Erythroblast (primary cell): Measurements from ENCODE around the gene PALLD.

Source experiments
- DNase-seq, 2 experiments: peaks; one replicate each; lab custom pipeline; 2025; lab: John Stamatoyannopoulos, UW
- GATA1 ChIP-seq: IDR thresholded peaks from 2 replicates; pipeline ENCODE4 v1.6.1; 2011; ENCODE audit warnings: low read depth, mild to moderate bottlenecking, control low read depth, low read length, moderate library complexity
- POLR2A ChIP-seq: IDR thresholded peaks from 2 replicates; pipeline ENCODE4 v1.6.1; 2011; ENCODE audit warnings: mild to moderate bottlenecking, low read length

The PALLD gene

GRCh38 chr4:168484626-168485025, 12.2 kb upstream of the PALLD start:
- no peak for TF ChIP-seq POLR2A
- no peak for TF ChIP-seq GATA1
- DNase-seq = no peak

DNA sequence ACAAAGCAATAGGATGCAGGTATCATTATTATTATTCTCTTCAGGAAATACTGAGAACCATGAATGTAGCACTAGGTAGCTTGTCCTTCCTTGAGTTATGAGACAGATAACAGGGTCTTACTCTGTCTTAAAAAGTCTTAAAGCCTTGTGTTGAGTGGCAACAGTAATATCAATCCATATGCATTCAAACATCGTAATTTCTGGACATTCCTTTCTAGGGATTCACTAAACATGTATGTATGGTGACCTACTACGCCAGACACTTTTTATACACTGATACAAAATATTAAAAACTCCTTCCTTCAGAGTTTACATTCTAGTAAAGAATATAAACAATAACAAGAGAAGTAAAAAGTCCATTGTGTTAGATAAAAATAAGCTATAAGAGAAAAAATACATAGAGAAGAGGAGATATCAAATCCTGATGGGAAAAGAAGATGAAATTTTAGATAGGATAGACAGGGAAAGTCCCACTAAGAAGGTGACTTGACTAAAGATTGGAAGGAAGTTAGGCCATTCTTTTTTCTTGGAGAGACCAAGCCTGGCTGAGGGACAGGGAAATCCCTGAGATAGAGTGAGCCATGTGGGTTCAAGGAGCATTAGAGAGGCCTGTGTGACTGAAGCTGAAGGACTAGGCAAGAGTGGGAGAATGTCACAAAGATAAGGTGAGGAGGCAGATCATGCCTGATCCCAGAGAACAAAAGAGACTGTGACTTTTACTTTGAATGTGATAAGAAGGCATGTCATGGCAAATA, 11.5 kb upstream of the PALLD start:
- DNase-seq = peak in 1 of 2 experiments; percentile 10
- no peak for TF ChIP-seq GATA1
- no peak for TF ChIP-seq POLR2A

DNA sequence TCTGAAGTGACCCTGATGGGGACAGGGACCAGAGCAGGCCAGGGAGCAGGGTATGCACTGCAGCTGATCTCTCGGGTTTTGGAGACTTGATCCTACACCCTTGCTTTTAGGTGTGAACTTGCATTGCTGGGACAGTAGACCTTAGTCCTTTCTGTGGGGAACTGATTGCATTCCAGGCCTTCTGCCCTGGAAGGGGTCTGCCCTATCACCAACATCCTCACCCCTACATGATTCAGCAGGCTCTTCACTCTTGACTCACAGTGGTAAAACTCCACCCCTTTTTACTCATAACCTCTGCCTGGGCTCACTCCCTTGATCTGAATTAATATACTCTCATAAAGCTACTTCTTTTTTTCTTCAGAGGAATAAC, 10.0 kb upstream of the PALLD start:
- TF ChIP-seq GATA1 (no peak), POLR2A (no peak)
- peak; percentile 73 to 83 for DNase-seq

GRCh38 chr4:168487282-168488035, 9.4 kb upstream of the PALLD start:
- no peak for TF ChIP-seq GATA1
- no peak for TF ChIP-seq POLR2A
- peak; percentile 6 to 61 for DNase-seq

DNA sequence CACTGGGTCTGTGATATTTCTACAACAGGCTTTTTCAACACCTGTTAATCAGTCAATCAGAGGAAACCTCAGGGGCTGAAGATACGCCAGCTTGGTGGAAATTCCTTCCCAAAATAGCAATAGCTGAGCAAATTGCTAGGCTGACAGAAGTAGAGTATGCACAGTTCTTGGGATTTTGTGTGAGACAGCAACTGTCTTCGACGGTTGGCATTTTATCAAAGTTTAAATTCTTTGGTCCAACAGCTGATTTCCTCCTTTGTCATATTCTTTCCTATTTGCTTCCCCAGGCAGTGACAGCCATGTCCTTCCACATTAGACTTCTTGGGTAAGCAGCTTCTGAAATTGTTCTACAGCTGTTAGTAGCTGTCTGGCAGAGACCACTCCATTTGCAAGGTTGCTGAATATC, 8.0 kb upstream of the PALLD start:
- no peak for DNase-seq
- TF ChIP-seq GATA1 (no peak), POLR2A (no peak)

- DNase-seq = no peak
- no peak for TF ChIP-seq POLR2A
- TF ChIP-seq GATA1 = no peak
These were observed 7.2 kb upstream of the PALLD start for GRCh38 chr4:168489616-168490015.

- DNase-seq = no peak
- TF ChIP-seq GATA1 (no peak), POLR2A (no peak)
These were observed 6.1 kb upstream of the PALLD start for GRCh38 chr4:168490711-168491110.

- DNase-seq = no peak
- no peak for TF ChIP-seq POLR2A
- no peak for TF ChIP-seq GATA1
These were observed 5.3 kb upstream of the PALLD start for GRCh38 chr4:168491563-168491962.

GRCh38 chr4:168498251-168498650, 1.4 kb downstream of the PALLD start:
- TF ChIP-seq POLR2A (no peak), GATA1 (no peak)
- DNase-seq = no peak

GRCh38 chr4:168499241-168499640, 2.4 kb downstream of the PALLD start:
- no peak for TF ChIP-seq GATA1
- TF ChIP-seq POLR2A = no peak
- DNase-seq = no peak

GRCh38 chr4:168501407-168501806, 4.6 kb downstream of the PALLD start:
- no peak for TF ChIP-seq GATA1
- no peak for TF ChIP-seq POLR2A

DNA sequence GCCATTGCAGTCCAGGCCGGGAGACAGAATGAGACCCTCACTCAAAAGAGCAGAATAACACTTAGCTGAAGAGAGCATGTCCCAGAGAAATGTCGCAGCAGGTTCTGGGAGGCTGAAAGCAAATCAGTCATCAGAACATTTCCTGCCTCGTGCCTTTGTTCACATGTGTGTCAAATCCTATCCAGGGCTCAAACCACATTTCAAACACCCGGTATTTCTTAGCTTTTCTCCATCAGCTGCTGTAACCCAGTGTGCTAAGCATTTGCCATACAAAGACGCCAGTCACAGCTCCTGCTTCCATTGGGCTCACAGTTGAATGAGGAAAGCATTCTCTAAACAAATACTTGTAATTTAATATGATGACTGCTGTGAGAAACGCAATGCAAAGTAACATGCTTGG, 6.0 kb downstream of the PALLD start:
- TF ChIP-seq POLR2A = no peak
- TF ChIP-seq GATA1 = no peak
- no peak for DNase-seq

More at GRCh38 chr4:168501407-168501806, 4.6 kb downstream of the PALLD start:
- DNase-seq = no peak

DNA sequence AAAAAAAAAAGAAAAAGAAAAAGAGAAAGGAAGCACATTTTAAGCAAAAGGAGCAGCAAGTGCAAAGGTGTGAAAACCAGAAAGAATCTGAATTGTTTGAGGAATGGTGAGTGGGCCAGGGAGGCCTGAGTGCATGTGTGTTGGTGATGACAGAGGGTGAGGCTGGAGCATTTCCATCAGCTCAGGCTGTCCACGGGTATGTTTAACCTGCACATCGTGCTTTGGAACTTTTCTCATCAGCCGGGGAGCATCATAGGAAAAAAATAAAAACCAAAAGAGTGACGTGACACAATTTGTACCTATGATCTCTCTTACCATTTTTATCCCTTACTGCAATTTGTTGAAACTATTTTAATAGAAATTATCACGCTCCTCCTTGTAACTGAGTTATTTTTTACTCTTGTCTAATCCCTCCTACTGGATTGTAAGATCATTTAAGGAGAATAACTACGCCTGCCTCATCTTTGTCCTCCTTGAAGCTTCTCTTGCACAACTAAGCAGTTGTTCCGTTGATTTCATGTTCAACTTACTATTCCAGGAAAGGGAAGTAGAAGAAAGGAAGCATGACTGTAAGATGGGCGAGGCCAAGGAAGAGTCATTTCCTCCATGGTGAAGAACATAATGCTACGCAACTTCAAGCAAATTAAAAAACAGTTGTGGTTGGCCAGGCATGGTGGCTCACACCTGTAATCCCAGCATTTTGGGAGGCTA, 7.0 kb downstream of the PALLD start:
- DNase-seq = no peak
- TF ChIP-seq POLR2A (no peak), GATA1 (no peak)

GRCh38 chr4:168504526-168504925, 7.7 kb downstream of the PALLD start:
- DNase-seq = no peak
- no peak for TF ChIP-seq POLR2A
- no peak for TF ChIP-seq GATA1
